CD4-positive, alpha-beta T cell treated with Interleukin-15 for 1 hour (primary cell): ENCODE results near the gene HYLS1.
A peak's percentile ranks its signal among the peaks of the same experiment; 100 is the strongest.
"Not testable (repeated sequence)": the region's sequence is repeated elsewhere in the genome, so short reads cannot be mapped to it uniquely, and the experiment has no call there.

Experiments
- DNase-seq: peaks from one replicate; pipeline ENCODE4 v3.0.0-alpha.2; 2020

Gene HYLS1

DNA sequence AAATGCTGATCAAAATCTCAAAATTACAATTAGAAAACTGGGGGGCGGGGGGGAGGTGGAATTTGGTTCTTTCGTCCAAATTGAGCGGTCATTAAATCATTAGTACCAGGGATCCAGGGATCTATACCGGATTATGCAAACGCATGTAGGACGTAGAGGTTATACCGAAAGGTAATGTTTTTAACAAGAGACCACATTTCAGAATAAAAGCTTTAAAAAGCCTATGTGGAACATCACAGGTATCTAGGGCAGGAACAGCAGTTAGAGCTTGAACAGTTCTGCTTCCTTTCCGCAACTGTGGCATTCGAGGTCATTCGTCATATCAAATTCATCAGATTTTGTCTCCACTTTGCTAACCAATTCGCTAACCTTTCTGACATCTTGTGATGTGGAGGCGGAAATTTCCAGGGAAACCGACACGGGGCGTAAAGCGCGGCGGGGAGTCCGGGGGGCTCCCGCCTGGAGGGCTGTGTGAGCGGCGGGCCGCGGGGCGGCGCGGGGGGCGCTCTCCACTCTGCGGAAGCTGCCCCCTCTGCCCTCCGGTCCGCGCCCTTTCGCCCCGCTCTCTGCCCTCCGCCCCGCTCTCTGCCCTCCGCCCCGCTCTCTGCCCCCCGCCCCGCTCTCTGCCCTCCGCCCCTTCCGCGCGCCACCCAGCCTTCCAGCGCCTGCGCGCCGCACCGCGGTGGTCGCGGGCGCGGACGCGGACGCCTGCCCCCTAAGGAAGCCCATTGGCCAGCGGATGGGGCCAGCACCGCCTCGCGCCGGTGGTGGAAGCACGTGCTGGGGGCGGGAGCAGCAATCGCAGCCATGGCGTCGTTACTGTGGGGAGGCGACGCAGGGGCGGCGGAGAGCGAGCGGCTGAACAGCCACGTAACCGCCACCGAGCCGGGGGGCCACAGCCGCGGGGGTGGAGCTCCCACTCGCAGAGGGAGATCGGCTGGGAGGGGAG, 16.5 kb downstream of the HYLS1 start, which contains the start of gene DDX25:
TSS of gene DDX25 (plus strand) at position 798 of the 949 bp plus-strand sequence. CDS start at position 808, 10 bp downstream.
- no peak for DNase-seq

GRCh38 chr11:125904678-125905077, 17.2 kb downstream of the HYLS1 start:
- DNase-seq: no peak

DNA sequence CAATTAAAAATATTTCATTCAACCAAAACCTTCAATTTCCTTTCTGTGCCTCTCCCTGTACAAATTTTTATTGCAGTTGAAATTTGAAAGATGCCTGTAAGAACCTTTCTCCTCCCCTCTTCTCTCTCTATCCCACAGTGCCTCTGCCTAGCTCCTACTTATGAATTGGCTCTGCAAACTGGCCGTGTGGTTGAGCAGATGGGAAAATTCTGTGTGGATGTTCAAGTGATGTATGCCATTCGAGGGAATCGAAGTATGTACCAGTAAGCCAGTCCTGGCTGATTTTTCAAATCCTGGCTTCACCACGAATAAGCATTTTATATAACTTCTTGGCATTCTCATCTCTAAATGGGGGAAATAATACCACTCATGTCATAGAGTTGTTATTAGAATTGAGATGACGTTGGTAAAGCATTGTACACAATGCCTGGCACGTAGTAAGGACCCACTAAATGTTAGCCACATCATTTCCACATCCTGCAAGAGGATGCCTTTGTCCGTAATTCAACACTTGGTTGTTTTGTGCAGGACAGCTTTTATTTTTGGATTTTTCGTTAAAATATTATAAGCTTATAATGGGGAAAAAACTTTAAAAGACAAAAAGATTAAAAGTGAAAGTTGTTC, 22.9 kb downstream of the HYLS1 start:
- DNase-seq: no peak

DNA sequence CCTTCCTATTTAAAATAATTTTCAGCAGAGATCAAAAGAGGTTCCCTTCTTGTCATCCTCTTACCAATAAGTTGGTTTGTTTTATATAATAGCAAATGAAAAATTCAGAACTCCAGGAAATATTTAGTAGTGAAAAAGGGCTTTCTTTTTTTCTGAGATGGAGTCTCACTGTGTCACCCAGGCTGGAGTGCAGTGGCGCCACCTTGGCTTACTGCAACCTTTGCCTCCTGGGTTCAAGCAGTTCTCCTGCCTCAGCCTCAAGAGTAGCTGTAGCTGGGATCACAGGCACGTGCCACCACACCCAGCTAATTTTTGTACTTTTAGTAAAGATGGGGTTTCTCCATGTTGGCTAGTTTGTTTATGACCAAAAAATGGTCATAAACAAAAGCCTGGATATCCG, 27.1 kb downstream of the HYLS1 start:
- not testable (repeated sequence) for DNase-seq

DNA sequence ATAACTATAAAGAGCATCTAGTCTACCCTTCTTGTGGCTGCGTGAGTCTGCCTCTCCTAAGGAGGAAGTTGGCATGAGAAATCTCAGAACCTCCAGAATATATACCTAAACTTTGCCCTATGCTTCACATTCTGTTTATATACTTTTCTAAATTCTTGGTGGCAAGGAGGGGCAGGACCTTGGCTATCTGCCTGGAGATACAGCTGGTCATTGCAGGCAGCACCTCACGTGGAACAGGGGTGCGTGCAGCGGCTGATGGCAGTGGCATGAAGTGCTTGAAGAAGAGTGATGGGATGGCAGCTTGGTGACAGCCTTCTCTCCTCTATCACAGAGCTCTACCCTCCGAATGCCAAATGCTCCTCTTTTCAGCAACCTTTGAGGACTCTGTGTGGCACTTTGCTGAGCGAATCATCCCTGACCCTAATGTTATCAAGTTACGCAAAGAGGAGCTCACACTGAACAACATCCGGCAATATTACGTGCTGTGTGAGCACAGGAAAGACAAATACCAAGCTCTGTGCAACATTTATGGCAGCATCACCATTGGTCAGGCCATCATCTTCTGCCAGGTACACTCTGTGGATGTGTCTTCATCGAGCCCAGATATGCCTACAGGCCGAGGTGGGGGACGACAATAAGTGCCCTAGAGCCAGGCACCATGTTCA, 29.3 kb downstream of the HYLS1 start:
- no peak for DNase-seq

DNA sequence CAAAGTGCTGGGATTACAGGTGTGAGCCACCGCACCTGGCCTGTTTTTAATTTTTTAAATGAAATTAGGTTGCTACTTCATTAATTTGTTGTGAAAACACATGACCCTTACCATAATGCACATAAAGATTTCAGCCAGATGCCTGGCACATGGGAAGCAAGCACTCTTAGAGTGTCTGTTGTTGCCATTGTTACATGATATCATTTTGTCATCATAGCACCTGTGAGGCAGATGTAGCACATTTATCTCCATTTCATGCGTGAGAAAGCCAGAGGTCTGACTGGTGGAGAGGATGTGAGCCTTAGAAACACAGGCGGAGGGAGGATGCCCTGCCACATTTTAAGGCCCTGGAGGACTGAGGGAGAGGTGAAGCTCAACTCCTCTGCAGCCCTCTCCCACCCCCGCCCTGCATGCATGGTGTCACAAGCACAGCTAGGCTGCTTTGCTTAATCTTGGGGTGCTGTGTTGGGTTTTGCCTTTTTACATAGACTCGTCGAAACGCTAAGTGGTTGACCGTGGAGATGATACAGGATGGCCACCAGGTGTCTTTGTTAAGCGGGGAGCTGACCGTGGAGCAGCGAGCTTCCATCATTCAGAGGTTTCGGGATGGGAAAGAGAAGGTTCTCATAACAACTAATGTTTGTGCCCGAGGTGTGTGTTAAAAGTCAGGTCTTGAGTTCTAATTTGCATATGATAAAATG, 30.8 kb downstream of the HYLS1 start:
- no peak for DNase-seq

GRCh38 chr11:125921042-125921441, 33.6 kb downstream of the HYLS1 start:
- no peak for DNase-seq

GRCh38 chr11:125922156-125922555, 34.7 kb downstream of the HYLS1 start:
- no peak for DNase-seq

GRCh38 chr11:125923012-125923579, 35.6 kb downstream of the HYLS1 start:
- peak; percentile 30 for DNase-seq

DNA sequence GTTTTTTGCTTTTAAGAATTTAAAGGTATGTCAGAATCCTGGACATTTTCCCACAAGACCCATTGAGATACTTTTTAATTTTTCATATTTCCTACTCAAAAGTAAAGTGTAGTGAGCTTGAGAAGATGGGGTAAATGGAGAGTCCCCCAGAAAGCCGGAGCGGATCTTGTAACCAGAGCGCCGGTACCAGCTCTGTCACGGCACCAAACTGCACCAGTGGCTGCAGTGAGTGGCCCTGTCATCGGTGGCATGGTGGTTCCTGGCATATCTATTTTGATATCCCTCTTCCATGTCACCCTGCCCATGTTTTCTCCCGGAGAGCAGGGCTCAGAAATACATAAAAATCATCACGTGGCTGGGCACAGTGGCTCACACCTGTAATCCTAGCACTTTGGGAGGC, 36.2 kb downstream of the HYLS1 start:
- no peak for DNase-seq

GRCh38 chr11:125924384-125925007, 37.0 kb downstream of the HYLS1 start:
- DNase-seq: no peak

DNA sequence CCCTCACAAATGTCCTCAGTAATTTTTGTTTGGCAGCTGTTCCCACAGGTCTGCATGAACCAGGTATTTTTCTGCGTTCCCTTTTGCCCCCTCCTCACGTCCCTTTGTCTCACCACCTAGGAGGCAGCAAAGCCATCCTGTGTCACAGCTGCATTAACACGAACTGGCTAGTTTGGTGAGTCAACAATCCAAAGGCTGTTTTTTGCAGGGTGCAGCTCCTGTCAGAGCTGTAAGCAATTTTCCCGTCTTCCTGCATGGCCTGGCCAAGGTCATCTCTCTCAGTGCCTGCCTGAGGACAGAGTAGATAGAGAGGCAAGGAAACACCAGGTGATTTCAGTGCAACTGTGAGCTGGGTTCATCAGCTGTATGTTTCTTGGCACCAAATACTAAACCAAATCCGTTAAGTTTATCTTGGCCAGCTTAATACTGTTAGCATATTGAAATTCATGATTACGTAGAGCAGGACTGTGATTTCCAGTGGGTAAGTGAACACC, 37.8 kb downstream of the HYLS1 start:
- DNase-seq: no peak

GRCh38 chr11:125925804-125926203, 38.3 kb downstream of the HYLS1 start:
- no peak for DNase-seq

DNA sequence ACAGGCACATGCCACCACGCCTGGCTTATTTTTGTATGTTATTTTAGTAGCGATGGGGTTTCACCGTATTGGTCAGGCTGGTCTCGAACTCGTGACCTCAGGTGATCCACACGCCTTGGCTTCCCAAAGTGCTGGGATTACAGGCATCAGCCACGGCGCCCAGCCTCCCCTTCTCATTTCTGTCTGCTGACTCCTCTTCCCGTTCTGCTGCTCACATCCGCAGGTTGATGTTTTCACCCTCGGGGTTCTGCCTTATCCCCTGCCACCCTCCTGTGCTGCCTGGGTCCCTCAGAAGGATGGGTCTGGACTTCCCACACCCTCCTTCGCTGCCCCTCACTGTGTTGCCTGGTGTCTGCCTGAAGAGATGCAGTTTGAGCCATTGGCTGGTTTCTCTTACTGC, 39.2 kb downstream of the HYLS1 start:
- no peak for DNase-seq

DNA sequence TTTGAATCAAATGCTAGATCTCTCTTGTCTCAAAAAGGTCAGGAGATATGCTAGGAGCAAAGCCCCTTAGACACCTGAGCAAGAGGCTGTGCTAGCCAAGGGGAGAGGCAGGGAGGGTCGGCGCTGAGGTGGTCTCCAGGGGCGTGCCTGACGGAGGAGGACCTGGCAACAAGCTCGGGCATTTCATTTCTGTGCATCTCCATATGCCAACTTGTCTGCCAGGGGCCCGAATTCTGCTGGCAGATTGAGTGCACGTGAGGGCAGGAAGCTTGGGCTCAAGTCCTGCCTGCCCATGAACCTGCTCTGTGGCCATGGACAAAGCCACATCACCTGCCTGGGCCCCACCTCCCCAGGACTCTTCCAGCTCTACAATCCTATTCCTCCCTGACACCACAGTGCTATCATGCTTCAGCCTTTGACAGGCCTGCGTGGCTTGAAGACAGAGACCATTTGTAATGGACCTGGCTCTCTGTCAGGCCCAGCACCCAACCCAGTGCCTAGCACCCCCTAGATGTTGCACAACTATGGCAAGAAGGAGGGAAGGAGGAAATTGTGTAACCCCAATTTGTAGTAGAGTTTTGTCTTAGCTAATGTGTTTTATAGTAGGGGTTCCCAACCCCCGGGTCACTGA, 42.1 kb downstream of the HYLS1 start:
- DNase-seq: no peak

GRCh38 chr11:125930076-125930450, 42.6 kb downstream of the HYLS1 start:
- no peak for DNase-seq

DNA sequence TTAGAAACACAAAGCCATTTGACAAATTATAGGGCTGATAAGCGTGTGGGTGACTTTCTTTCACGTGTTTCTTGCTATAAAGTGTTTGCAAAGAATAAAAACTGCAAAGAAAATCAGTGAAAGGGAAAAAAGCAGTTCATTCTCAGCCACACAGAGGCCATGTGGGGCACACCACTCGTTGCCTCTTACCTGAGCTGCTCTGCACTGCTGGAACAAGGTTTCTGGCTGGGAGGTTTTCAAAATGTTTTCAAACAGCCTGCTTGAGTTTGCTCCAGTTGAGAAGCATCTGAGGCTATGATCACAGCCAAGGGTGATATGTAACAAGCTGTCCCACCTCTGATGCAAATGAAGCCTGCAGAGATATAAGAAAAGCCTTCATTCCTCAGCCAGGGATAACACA, 43.6 kb downstream of the HYLS1 start:
- no peak for DNase-seq

- DNase-seq: no peak
Measured at GRCh38 chr11:125931668-125932067, 44.2 kb downstream of the HYLS1 start.

DNA sequence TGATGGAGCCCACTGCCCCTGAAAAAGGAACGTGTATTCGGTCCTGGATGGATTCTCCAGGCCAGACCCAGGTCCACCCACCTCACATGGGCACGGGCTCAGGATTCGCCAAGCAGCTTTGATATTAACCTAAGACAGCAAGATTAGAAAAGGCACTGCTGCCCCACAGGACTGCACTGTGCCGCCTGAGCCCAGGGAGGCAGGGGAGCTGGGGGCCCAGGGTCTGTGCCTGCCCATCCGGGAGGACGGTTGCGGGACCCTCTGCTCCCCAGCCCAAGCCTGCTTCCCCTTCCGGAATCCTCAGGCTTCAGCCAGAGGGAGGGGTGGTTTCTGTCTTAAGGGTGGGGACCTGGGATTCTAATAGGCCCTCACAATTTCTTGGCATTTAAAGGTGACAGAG, 44.8 kb downstream of the HYLS1 start:
- no peak for DNase-seq

- no peak for DNase-seq
Measured at GRCh38 chr11:125933030-125933813, 45.8 kb downstream of the HYLS1 start.

GRCh38 chr11:125934473-125934872, 47.0 kb downstream of the HYLS1 start:
- DNase-seq: no peak
